AG09309 (cell line): ENCODE results near the gene MCAM.

Experiments used
- DNase-seq: peaks from one replicate; pipeline ENCODE4 v3.0.0-alpha.2; 2010; ENCODE audit warnings: low read depth
- H3K4me3 ChIP-seq: 2 replicates; pipeline ENCODE4 v1.5.1; 2011; ENCODE audit warnings: mild to moderate bottlenecking, low read depth, low read length, moderate library complexity; ENCODE audit not compliant: control insufficient read depth
- CTCF ChIP-seq: IDR thresholded peaks from 2 replicates; pipeline ENCODE4 v1.5.1; 2011; ENCODE audit warnings: mild to moderate bottlenecking, low read depth, low read length, inconsistent platforms; ENCODE audit not compliant: insufficient read depth, control insufficient read depth; ENCODE audit errors: missing control alignments

The MCAM gene

DNA sequence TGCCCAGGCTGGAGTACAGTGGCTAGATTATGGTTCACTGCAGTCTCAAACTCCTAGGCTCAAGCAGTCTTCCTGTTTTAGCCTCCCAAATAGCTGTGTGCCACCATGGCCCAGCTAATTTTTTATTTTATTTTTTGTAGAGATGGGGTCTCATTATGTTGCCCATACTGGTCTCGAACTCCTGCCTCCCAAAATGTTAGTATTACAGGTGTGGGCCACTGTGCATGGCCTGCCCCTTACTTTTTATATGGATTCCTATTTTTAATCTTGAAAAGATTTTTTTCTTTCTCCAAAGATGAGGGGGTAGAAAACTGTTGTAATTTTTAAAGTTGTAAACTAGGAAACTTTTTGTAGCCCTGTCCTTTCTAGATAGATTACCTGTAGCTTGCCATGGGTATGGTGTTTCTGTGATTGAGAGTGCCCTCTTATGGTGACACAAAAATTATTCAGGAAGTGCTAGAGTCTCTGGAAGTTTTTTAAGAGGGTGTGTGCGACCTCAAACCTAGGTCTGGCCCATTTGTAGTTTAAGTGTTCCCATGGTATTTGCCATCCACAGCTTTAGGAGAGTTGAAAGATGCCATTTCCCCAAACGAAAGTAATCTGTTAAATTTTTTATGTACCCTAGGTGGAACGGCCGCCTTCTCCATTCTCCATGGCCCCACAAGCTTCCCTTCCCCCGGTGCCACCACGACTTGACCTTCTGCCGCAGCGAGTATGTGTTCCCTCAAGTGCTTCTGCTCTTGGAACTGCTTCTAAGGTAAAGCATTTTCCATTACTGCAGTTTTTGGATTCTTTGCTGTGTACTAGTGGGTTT is 32.4 kb downstream of the MCAM start:
- H3K4me3 ChIP-seq: no peak overlapping the region
- peak; percentile 49 for TF ChIP-seq CTCF
- DNase-seq: peak; percentile 5

GRCh38 chr11:119282495-119282894 is 34.4 kb downstream of the MCAM start:
- TF ChIP-seq CTCF: no peak
- no peak overlapping the region for H3K4me3 ChIP-seq
- DNase-seq: no peak

DNA sequence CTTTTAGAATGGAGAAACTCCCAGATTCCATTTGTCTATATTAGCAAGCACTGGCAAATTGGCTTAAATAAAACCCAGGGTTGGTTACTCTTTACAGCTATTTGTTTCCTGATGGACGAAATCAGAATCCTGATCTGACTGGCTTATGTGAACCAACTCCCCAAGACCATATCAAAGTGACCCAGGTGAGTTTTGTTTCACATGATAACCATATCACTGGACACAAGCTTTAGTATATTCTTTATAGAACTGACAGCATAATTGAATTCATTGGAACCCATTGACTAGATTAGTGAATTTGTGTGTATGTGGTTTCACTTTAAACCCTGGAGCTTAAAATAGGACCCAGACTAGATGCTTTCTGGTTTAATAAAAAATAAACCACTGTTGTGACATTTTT is 39.3 kb downstream of the MCAM start:
- no peak for DNase-seq

DNA sequence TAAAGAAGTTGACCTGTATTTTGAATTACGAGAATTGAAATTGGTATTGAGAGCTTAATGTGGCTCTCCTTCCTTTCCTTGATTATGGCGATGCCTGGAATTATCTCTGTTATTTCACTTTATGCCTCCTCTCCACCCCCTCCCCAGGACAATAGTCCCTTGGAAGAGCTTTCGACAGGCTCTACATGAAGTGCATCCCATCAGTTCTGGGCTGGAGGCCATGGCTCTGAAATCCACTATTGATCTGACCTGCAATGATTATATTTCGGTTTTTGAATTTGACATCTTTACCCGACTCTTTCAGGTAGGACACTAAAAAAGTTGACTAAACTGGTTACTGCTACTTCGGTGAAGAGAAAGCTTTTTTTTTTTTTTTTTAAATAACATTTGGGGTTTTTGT is 43.2 kb downstream of the MCAM start:
- H3K4me3 ChIP-seq: no peak overlapping the region
- DNase-seq: no peak
- TF ChIP-seq CTCF: no peak

More for the DNA sequence above, 39.3 kb downstream of the MCAM start:
- TF ChIP-seq CTCF: no peak
- H3K4me3 ChIP-seq: no peak overlapping the region

- DNase-seq: no peak
- H3K4me3 ChIP-seq: no peak overlapping the region
- TF ChIP-seq CTCF: no peak
Observed at GRCh38 chr11:119267645-119268044, 49.3 kb downstream of the MCAM start.

GRCh38 chr11:119266517-119267255 is 50.2 kb downstream of the MCAM start:
- H3K4me3 ChIP-seq: no peak overlapping the region
- DNase-seq: no peak
- no peak for TF ChIP-seq CTCF
